ENCODE results near the gene SLC30A1.
"Not testable (repeated sequence)": the region's sequence is repeated elsewhere in the genome, so short reads cannot be mapped to it uniquely, and the experiment has no call there.

The SLC30A1 gene, protein sequence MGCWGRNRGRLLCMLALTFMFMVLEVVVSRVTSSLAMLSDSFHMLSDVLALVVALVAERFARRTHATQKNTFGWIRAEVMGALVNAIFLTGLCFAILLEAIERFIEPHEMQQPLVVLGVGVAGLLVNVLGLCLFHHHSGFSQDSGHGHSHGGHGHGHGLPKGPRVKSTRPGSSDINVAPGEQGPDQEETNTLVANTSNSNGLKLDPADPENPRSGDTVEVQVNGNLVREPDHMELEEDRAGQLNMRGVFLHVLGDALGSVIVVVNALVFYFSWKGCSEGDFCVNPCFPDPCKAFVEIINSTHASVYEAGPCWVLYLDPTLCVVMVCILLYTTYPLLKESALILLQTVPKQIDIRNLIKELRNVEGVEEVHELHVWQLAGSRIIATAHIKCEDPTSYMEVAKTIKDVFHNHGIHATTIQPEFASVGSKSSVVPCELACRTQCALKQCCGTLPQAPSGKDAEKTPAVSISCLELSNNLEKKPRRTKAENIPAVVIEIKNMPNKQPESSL

GRCh38 chr1:211578640-211579439 lies at the start of gene SLC30A1:
Gene SLC30A1, minus strand, starts transcription at chr1:211579161. Its CDS starts 549 bp downstream, at chr1:211578612.
- peak; percentile 98 for DNase-seq (ENCODE audit: low read depth)

DNA sequence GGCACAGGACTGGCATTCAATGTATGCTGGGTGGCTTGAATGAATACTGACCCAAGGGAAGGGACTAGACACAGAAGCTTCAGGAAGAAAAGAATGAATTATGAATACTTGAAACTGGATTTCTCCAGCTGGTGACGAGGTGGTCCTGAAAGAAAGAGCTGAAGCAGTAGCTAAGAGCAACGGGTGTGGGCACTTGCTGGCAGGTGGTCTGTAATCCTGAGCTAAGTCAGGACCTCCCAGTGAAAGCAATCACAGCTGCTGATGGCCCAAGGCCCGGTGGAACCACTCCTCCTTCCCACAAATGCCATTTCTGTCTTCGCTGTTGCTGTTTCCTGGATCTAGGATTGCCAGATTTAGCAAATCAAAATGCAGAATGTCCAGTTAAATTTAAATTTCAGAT lies 49.5 kb upstream of the SLC30A1 start:
- DNase-seq (ENCODE audit: low read depth), result no peak

- DNase-seq (ENCODE audit: low read depth), result no peak
Measured at GRCh38 chr1:211627259-211627658, 48.3 kb upstream of the SLC30A1 start.

DNA sequence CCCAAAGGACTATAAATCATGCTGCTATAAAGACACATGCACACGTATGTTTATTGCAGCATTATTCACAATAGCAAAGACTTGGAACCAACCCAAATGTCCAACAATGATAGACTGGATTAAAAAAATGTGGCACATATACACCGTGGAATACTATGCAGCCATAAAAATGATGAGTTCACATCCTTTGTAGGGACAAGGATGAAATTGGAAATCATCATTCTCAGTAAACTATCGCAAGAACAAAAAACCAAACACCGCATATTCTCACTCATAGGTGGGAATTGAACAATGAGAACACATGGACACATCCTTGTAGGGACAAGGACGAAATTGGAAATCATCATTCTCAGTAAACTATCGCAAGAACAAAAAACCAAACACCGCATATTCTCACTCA lies 46.9 kb upstream of the SLC30A1 start:
- DNase-seq (ENCODE audit: low read depth), result not testable (repeated sequence)

DNA sequence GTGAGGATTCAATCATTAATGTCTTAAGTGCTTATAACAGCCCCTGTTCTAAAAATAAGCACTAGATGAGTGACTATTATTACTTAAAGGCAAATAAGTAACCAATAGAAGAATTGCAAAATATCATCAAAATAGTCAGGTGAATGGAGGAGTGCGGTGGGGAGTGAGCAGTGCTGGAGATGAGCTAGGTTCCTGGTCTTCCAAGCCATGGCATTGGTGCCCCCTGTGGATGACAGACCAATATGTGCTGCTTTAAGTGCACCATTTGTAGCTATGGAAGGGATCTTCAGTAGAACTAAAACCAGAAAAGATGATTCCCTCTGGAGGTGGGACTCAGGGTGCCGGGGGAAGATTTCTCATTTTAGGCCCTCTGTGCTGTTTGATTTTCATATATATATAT lies 46.1 kb upstream of the SLC30A1 start:
- peak; percentile 62 for DNase-seq (ENCODE audit: low read depth)

DNA sequence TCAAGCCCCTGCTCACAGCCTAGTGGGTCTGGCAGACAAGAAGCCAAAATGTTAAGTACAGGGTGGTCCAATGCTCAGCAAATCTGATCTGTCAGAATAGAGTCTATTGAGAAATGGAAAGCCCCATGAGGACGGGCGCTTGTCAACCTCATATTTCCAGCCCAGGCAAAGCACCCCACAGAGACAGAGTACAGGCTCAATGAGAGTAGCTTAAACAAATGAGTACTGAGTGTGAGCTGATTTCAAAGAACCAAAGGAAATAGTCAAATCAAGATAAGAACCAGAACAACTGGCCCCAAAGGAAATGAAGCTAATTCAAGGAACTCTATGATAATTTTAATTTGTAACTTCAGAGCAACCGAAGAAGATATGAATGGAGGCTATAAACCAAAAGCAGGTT lies 44.6 kb upstream of the SLC30A1 start:
- DNase-seq (ENCODE audit: low read depth), result no peak

DNA sequence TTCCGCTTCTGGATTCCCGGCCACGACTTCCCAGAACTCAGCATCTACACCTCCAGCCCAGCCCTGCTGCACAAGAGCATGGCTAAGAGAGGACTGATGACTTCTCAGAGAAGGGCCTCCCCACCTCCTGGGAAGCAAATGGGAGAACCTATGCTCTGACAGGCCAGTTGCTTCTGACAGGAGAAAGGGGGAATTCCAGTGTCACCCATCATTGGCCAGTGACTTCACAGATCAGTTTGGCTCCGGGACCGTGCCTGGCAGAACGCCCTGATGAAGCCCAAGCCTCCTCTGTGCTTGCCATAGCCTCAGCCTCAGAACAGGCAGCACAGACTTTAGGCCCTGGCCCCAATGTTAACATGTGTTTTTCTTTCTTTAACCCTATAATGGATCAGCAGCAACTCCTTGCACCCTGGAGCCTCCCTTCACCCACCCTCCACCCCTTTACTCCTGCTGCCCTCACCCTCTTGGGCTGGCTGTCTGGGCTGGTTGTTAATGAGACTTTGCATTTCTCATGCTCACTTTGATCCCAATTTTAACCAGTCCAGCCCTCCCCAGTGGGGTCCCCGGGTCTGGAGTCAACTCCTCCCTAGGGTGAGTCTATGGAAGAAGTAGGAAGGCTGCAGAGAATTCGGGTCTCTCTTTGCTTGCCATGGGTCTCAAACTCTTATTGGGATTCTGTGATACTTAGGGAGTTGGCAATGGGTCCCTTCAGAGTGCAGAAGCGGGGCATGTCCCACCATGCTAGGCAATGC lies 42.7 kb upstream of the SLC30A1 start:
- no peak for DNase-seq (ENCODE audit: low read depth)

GRCh38 chr1:211620097-211620496 lies 41.1 kb upstream of the SLC30A1 start:
- no peak for DNase-seq (ENCODE audit: low read depth)

- no peak for DNase-seq (ENCODE audit: low read depth)
Measured at GRCh38 chr1:211619033-211619996, 40.4 kb upstream of the SLC30A1 start.

DNA sequence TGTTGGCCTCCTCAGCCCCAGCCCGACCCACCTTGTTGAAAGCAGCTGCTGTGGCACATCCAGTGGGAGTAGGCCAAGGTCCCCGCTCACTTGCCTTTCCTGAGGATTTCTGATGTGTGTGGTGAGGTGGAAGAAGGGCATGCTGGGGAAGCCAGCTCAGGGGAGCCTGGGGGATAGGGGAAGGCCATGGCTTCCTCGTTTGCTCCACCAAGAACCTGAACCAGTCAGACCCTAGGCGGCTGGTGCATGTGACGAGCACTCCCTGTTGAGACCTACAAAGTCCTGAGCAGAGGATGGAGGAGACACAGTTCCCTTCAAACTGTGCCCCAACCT lies 38.0 kb upstream of the SLC30A1 start:
- no peak for DNase-seq (ENCODE audit: low read depth)

GRCh38 chr1:211616231-211616964 lies 37.4 kb upstream of the SLC30A1 start:
- no peak for DNase-seq (ENCODE audit: low read depth)

DNA sequence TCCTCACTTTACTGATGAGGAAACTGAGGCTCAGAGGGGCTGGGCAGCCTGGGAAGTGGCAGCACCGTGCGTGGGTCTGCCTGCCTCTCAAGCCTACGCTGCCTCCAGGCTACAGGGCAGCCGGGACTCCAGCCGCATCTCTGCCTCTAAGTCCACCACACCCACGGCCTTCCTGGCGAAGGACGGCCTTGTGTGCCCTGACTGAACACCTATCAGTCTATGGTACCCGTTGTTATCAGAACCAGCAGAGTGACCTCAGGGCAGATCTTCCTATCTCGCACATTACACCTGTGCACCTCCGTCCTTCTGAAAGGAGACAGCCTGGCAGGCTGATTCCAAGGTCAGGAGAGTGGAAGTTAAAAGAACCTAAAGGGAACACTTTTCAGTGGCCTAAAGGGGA lies 35.7 kb upstream of the SLC30A1 start:
- DNase-seq (ENCODE audit: low read depth), result no peak

DNA sequence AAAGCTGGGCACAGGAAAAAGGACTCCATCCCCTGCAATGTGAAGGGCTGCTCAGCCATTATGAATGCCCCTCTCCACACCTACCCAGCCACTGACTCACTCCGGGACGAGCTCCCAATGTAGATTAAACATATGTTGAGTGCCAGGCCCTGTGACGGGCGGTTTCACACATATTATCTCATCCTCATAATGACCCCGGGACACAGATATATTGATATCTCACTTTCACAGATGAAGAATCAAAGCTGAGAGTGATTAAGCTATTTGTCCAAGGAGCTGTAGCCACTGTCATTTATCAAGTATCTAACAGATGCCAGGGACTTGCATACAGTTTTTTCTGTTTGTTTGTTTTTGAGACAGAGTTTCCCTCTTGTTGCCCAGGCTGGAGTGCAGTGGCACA lies 35.0 kb upstream of the SLC30A1 start:
- no peak for DNase-seq (ENCODE audit: low read depth)

GRCh38 chr1:211613108-211613947 lies 34.4 kb upstream of the SLC30A1 start:
- DNase-seq (ENCODE audit: low read depth), result peak; percentile 93

DNA sequence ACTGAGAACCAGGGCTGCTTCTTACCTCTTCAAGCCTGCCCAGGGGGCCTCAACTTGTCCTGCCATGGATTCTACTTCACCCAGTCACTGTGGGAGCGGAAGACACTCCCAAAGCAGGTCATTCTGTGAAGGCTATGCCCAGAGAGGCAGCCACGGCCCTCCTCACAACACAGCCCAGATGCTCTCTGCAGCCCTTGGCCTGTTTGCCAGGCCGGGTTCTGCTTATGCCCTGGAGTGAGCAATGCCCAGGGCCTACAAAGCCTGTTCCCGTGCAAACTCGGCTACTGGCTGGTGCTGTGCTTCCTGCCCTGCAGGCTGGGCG lies 33.8 kb upstream of the SLC30A1 start:
- no peak for DNase-seq (ENCODE audit: low read depth)

DNA sequence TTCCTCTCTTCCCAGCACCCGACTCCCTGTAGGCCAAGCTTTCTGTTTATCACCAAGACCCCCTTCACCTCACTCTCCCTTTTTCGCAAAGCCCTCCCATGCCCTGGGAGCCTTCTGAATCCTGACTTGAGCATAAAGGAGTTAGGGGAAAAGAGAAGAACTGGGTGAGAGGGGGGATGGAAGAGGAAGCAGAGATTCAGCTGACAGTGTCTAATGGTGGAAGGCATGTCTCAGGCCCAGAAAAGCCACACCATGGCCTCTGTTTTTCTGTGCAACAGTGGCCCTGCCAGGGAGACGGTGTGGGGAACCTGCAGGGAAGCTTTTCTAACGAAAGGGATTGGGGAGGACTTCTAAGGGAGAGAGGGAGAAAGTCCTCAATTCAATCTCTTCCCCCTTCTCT lies 32.9 kb upstream of the SLC30A1 start:
- DNase-seq (ENCODE audit: low read depth), result no peak

GRCh38 chr1:211610779-211611556 lies 32.0 kb upstream of the SLC30A1 start:
- DNase-seq (ENCODE audit: low read depth), result no peak

DNA sequence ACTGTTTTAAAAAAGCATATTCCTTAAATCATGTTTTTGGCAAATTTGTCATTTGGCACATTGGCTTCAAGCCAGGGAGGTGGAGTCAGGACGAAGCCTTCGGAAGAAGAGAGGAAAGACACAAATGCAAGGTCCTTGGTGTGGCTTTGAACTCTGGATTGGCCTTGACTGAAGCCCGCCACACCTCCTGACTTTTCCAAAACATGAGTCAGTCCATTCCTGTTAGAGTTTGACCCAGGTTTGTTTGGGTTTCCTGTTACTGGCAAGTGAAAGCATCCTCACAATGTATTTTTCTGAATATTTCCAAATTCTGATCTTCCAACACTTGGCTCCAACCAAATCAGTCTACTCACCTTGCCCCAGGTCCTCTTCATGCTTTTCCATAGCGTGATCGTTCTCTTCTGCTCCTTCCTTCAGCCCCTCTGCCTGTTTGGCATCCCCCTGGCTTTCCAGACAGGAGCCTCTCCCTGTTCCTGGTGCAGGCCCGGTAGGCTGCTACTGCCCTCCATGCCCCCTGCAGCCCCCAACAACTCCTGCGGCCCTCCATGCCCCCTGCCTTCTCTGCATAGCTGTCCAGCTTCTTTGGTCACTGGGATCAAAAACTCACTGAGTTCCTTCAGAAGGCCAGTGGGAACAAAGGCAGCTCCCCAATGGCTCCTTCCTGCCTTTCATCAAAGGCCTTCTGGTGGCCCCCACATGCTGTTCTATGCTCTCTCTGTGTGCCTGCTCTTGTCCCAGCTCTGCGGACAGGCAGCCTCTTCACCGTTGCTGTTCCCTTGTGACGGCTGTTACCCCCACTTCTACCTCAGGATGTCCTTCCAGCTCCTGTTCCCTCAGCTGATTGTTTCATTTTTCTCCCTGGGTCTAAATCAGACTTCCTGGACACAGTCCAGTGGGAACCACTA lies 30.4 kb upstream of the SLC30A1 start:
- DNase-seq (ENCODE audit: low read depth), result no peak

All from amniotic epithelial cell (primary cell).